LNCaP clone FGC (cell line): Measurements from ENCODE around the gene GABRG2.

ENCODE experiments used
- DNase-seq: peaks from one replicate; pipeline ENCODE4 v3.0.0-alpha.2; 2011; ENCODE audit warnings: low read depth
- H3K4me3 ChIP-seq: 2 replicates; pipeline ENCODE4 v1.5.1; 2011; ENCODE audit warnings: mild to moderate bottlenecking, low read depth, low read length, control low read depth
- TF ChIP-seq, protein P1 (sequence below): IDR thresholded peaks from 2 replicates; pipeline ENCODE4 v1.5.1; 2012; ENCODE audit warnings: mild to moderate bottlenecking; ENCODE audit not compliant: control insufficient read depth, insufficient read depth; ENCODE audit errors: extremely low read depth

Gene GABRG2

DNA sequence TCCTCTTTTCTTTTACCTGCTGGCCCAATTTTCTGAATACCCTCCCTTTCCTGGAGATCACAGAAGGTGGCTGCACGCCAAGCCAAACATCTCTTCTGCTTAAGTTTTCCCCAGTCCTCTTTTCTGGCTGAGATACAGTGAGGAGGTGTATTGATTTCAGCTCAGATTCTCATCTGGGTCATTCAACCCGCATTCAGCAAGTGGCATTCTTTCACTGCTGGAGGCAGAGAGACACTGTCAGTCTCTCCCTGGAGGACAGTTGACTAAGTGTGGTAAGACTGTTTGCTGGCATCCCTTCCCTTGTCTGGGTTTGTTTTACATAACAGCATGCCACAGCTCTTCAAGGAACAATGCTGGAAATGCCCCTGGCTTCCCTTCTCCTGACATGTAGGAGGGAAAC lies 60.5 kb downstream of the GABRG2 start:
- DNase-seq: no peak
- no peak overlapping the region for H3K4me3 ChIP-seq
- TF ChIP-seq, protein P1, sequence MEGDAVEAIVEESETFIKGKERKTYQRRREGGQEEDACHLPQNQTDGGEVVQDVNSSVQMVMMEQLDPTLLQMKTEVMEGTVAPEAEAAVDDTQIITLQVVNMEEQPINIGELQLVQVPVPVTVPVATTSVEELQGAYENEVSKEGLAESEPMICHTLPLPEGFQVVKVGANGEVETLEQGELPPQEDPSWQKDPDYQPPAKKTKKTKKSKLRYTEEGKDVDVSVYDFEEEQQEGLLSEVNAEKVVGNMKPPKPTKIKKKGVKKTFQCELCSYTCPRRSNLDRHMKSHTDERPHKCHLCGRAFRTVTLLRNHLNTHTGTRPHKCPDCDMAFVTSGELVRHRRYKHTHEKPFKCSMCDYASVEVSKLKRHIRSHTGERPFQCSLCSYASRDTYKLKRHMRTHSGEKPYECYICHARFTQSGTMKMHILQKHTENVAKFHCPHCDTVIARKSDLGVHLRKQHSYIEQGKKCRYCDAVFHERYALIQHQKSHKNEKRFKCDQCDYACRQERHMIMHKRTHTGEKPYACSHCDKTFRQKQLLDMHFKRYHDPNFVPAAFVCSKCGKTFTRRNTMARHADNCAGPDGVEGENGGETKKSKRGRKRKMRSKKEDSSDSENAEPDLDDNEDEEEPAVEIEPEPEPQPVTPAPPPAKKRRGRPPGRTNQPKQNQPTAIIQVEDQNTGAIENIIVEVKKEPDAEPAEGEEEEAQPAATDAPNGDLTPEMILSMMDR: no peak

DNA sequence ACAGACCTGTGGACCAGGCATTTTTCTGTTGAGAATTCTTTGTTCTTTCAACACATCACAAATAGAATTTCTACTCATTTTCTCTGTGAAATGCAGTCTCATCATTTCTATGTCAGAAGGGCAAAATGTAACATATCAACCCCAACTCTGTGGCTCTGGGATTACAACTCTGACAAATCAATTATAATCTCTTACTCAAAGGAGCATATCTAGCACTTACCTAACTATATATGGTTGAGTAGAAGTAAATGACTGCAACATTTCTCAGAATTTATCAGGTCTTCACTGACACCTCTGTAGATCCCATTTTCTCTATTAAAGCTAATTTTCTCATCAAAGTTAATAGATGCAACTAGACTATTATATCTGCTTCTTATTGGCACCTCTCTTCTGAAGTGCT lies 64.8 kb downstream of the GABRG2 start:
- DNase-seq: no peak
- no peak overlapping the region for H3K4me3 ChIP-seq
- TF ChIP-seq, protein P1: no peak

DNA sequence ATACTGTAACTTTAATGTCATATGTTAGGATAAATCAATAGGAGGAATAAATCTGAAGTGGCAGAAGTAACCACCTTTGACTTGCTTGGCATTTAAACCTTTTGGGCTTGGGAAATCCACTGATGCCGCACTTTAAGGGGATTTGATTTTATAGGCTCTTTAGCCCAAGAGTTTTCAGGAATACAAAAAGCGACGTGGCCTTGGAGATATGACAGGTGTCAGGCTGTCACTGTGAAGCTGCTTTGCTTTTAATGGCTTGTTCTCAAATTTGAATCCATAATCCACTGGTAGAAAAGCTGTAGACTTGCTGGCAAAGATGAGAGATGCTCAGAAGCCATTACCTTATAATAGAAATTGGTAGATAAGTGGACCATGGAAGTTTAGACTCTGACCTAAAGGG lies 71.6 kb downstream of the GABRG2 start:
- H3K4me3 ChIP-seq: no peak overlapping the region
- DNase-seq: no peak
- TF ChIP-seq, protein P1: no peak

DNA sequence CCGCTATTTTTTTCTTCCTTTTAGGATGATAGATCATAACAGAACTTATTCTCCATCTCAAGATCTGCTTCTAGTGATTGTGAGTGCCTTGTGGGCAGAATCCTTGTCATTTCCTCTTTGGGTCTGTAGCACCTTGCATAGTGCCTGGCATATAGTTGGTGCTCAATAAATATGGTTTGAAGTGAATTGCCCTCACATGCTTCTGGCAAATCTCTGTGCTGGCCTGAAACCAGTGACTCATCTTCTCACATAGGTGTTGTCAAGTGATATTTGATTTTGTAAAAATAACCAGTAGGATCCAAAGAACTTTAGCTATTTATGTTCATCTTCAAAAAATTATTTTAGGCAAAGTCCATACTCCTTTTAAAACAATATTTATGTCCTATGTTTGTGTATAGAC lies 86.7 kb downstream of the GABRG2 start:
- TF ChIP-seq, protein P1: no peak
- H3K4me3 ChIP-seq: no peak overlapping the region
- no peak for DNase-seq

DNA sequence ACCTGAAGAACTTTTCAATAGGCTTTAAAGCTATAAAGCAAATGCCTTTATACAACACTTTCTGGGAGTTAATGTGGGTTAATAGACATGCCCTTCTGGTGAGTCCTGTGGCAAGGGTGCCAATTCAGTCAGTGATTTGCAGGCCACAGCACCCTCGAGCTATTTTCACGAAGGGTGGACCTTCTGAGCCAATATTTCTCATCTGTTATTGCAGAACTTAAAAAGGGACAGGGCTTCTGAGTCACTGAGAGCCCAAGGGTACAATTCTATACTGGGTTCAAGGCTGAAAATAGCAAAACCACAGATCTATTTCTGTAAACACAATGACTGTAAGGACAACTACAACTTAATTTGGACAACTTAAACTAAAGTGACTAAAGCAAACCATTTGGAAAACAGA lies 92.8 kb downstream of the GABRG2 start:
- TF ChIP-seq, protein P1: no peak
- DNase-seq: no peak
- no peak overlapping the region for H3K4me3 ChIP-seq

DNA sequence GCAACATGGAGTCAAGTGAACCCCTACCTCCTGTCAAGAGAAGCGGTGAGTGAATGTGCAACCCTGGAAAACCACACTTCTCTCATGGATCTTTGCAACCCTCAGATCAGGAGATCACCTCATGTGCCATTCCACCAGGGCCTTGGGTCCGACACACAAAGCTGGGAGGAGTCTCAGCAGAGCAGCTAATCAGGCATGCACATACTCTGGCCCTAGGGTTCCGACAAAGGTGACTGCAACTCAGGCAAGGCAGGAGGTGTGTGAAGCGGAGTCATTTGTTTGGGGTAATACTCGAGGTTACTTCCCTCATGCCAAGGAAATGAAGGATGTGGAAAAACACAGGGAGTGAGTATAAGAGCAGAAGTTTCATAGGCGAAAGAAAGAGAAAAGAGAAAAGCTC lies 96.1 kb downstream of the GABRG2 start:
- no peak for DNase-seq
- TF ChIP-seq, protein P1: no peak
- H3K4me3 ChIP-seq: no peak overlapping the region

DNA sequence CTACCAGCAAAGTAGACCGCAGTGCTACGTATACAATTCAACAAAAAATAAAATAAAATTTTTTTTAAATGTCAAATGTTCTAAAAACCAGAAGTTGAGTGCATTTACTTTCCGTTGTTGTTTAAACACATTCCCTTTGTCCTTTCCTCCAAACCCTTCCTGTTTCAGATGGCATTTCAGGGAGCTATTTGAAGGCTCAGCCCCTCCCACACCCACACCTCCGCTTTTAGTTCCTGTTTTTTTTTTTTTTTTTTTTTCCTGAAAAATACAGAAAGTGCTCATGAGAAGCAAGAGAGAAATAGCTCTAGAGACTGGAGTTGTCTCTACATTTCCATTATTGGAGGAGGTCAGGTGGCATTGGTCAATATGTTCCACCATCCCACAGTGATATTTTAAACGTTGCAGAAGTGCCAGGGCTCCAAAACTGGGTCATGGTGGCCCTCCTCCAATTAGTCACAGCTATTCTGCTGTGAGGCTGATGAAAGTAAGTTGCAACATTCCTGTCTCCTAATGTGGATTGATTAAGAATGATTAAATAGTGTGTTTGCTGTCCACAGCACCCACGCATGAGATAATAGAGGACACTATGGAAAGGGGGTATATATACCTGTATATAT lies 106.9 kb downstream of the GABRG2 start:
- TF ChIP-seq, protein P1: no peak
- no peak for DNase-seq
- H3K4me3 ChIP-seq: no peak overlapping the region
